Smooth muscle cell (in vitro differentiated cells): ENCODE data around the gene MAP3K4. TPM values are rescaled to one million over a fixed set of nuclear protein-coding genes. Genes with fewer than 3 reads are reported as not detected.

ENCODE experiments used
- DNase-seq: peaks from one replicate; lab custom pipeline; 2025; ENCODE audit not compliant: unreplicated experiment; lab: John Stamatoyannopoulos, UW
- H2AFZ ChIP-seq: fragments of 200-600 bp; sonication (generic); 2 replicates; pipeline ENCODE4 v1.6.0; 2016; ENCODE audit warnings: antibody characterized with exemption, low read depth, mild to moderate bottlenecking
- H3F3A ChIP-seq: fragments of 200-600 bp; sonication (generic); 2 replicates; pipeline ENCODE4 v1.6.0; 2017; ENCODE audit warnings: antibody characterized with exemption, low read depth
- H3K27ac ChIP-seq: fragments of 200-600 bp; sonication (generic); 2 replicates; pipeline ENCODE4 v1.5.1; 2016; ENCODE audit warnings: low read depth, mild to moderate bottlenecking
- H3K27me3 ChIP-seq: fragments of 200-600 bp; sonication (generic); 2 replicates; pipeline ENCODE4 v1.6.1; 2016; ENCODE audit warnings: low read depth, mild to moderate bottlenecking
- H3K36me3 ChIP-seq: fragments of 200-600 bp; sonication (generic); 2 replicates; pipeline ENCODE4 v1.5.1; 2016; ENCODE audit warnings: low read depth
- H3K4me1 ChIP-seq: fragments of 200-600 bp; sonication (generic); 2 replicates; pipeline ENCODE4 v1.5.1; 2016; ENCODE audit warnings: low read depth
- H3K4me2 ChIP-seq: fragments of 200-600 bp; sonication (generic); 2 replicates; pipeline ENCODE4 v1.6.0; 2016; ENCODE audit warnings: mild to moderate bottlenecking
- H3K4me3 ChIP-seq: fragments of 200-600 bp; sonication (generic); 2 replicates; pipeline ENCODE4 v1.5.1; 2016; ENCODE audit warnings: mild to moderate bottlenecking
- H3K79me2 ChIP-seq: fragments of 200-600 bp; sonication (generic); 2 replicates; pipeline ENCODE4 v1.6.0; 2016; ENCODE audit warnings: low read depth, mild to moderate bottlenecking
- H3K9ac ChIP-seq: fragments of 200-600 bp; sonication (generic); 2 replicates; pipeline ENCODE4 v1.6.0; 2016; ENCODE audit warnings: low read depth
- H3K9me3 ChIP-seq: fragments of 200-600 bp; sonication (generic); replicated peaks from 2 replicates; pipeline ENCODE4 v1.5.1; 2016; ENCODE audit warnings: low read depth
- H4K20me1 ChIP-seq: fragments of 200-600 bp; sonication (generic); 2 replicates; pipeline ENCODE4 v1.6.0; 2016; ENCODE audit warnings: low read depth
- CTCF ChIP-seq: fragments of 200-600 bp; sonication (generic); IDR thresholded peaks from 2 replicates; pipeline ENCODE4 v1.5.1; 2017; ENCODE audit warnings: borderline replicate concordance, mild to moderate bottlenecking, antibody characterized with exemption; ENCODE audit not compliant: insufficient read depth, poor library complexity, severe bottlenecking
- WGBS: methylation state at CpG from one replicate; pipeline ENCODE4 v1.1.7; 2016; ENCODE audit warnings: low lambda C conversion rate; 5-methylcytosine and 5-hydroxymethylcytosine counted together
- polyA plus RNA-seq: library from polyadenylated mRNA; unstranded; fragments of >200 nt; fragmentation: Nextera tagmentation; extraction: Ambion mirVana; gene quantifications from 2 replicates; pipeline ENCODE4 v1.2.1, GENCODE V29; 2016
- total RNA-seq: library from RNA; depleted of rRNA; stranded (reverse); fragments of >200 nt; gene quantifications from 2 replicates; pipeline ENCODE4 v1.2.3, GENCODE V29; 2014

Gene MAP3K4
- total and polyA plus RNA-seq, 2 experiments from 2014 or later = 14.3 to 29.5 TPM

- H3K9ac ChIP-seq = no peak overlapping the region
- no peak overlapping the region for H2AFZ ChIP-seq
- no peaks in the 10 kb centered on the region for H3K36me3 ChIP-seq
- 92% methylated on average over 3 of the region's 3 CpGs for WGBS
- H3F3A ChIP-seq = peaks cover 7% of the 10 kb centered on the region
- H3K9me3 ChIP-seq = no peaks in the 10 kb centered on the region
- no peaks in the 10 kb centered on the region for H3K27me3 ChIP-seq
- no peak for TF ChIP-seq CTCF
- no peak for DNase-seq
- H3K4me2 ChIP-seq = peak overlapping the region; percentile 35
- peak overlapping the region; percentile 98 for H3K27ac ChIP-seq
- H3K4me1 ChIP-seq = peaks cover 32% of the 10 kb centered on the region
- peaks cover 46% of the 10 kb centered on the region for H3K79me2 ChIP-seq
- no peaks in the 10 kb centered on the region for H4K20me1 ChIP-seq
- no peak overlapping the region for H3K4me3 ChIP-seq
These were observed 43.8 kb downstream of the MAP3K4 start for GRCh38 chr6:161035182-161035980.

GRCh38 chr6:161035981-161036263 is 44.4 kb downstream of the MAP3K4 start:
- peaks cover 40% of the 10 kb centered on the region for H3K79me2 ChIP-seq
- H3K27ac ChIP-seq = peak overlapping the region; percentile 98
- WGBS = 90% methylated on average over 3 of the region's 3 CpGs
- no peak overlapping the region for H3K9ac ChIP-seq
- no peak overlapping the region for H3K4me3 ChIP-seq
- no peak for TF ChIP-seq CTCF
- no peak overlapping the region for H2AFZ ChIP-seq
- no peaks in the 10 kb centered on the region for H3K27me3 ChIP-seq
- no peak overlapping the region for H3K4me2 ChIP-seq
- no peaks in the 10 kb centered on the region for H3K36me3 ChIP-seq
- H3F3A ChIP-seq = peaks cover 7% of the 10 kb centered on the region
- peaks cover 27% of the 10 kb centered on the region for H3K4me1 ChIP-seq
- no peaks in the 10 kb centered on the region for H3K9me3 ChIP-seq
- DNase-seq = no peak
- no peaks in the 10 kb centered on the region for H4K20me1 ChIP-seq

GRCh38 chr6:161037873-161038228 is 46.3 kb downstream of the MAP3K4 start:
- H3K9ac ChIP-seq = peak overlapping the region; percentile 85
- H3K4me2 ChIP-seq = peak overlapping the region; percentile 20
- H3F3A ChIP-seq = peaks cover 7% of the 10 kb centered on the region
- no peak for DNase-seq
- no peaks in the 10 kb centered on the region for H3K36me3 ChIP-seq
- H4K20me1 ChIP-seq = no peaks in the 10 kb centered on the region
- no peak overlapping the region for H3K4me3 ChIP-seq
- no peak for TF ChIP-seq CTCF
- peaks cover 34% of the 10 kb centered on the region for H3K79me2 ChIP-seq
- H3K9me3 ChIP-seq = no peaks in the 10 kb centered on the region
- H3K4me1 ChIP-seq = peaks cover 10% of the 10 kb centered on the region
- H3K27ac ChIP-seq = peak overlapping the region; percentile 98
- no peak overlapping the region for H2AFZ ChIP-seq
- no peaks in the 10 kb centered on the region for H3K27me3 ChIP-seq
- WGBS = 91% methylated on average over 2 of the region's 2 CpGs
